ENCODE measurements around the gene ZNF148.

ZNF148 gene

GRCh38 chr3:125200731-125201139 is 174.4 kb downstream of the ZNF148 start:
- Mint-ChIP-seq H3K27me3 (no peaks in the 10 kb centered on the region), H3K36me3 (ENCODE audit: low read depth) (no peaks in the 10 kb centered on the region), H3K9me3 (no peaks in the 10 kb centered on the region), H3K4me3 (no peak overlapping the region), H3K4me1 (peaks cover 5% of the 10 kb centered on the region), H3K27ac (no peak overlapping the region)
- DNase-seq (no peak), ATAC-seq (no peak)

- Mint-ChIP-seq H3K36me3 (ENCODE audit: low read depth) (no peaks in the 10 kb centered on the region), H3K9me3 (no peaks in the 10 kb centered on the region), H3K27me3 (peaks cover 2% of the 10 kb centered on the region), H3K4me1 (no peaks in the 10 kb centered on the region), H3K4me3 (no peak overlapping the region), H3K27ac (no peak overlapping the region)
- ATAC-seq: peak; percentile 56
- DNase-seq: no peak
These were observed 180.1 kb downstream of the ZNF148 start for GRCh38 chr3:125194849-125195601.

GRCh38 chr3:125194061-125194848 is 180.9 kb downstream of the ZNF148 start:
- DNase-seq (no peak), ATAC-seq (no peak)
- H3K27ac Mint-ChIP-seq: no peak overlapping the region
- no peaks in the 10 kb centered on the region for H3K36me3 Mint-ChIP-seq (ENCODE audit: low read depth)
- H3K4me3 Mint-ChIP-seq: no peak overlapping the region
- H3K9me3 Mint-ChIP-seq: no peaks in the 10 kb centered on the region
- no peaks in the 10 kb centered on the region for H3K4me1 Mint-ChIP-seq
- peaks cover 2% of the 10 kb centered on the region for H3K27me3 Mint-ChIP-seq

- Mint-ChIP-seq H3K36me3 (ENCODE audit: low read depth) (no peaks in the 10 kb centered on the region), H3K4me1 (no peaks in the 10 kb centered on the region), H3K9me3 (no peaks in the 10 kb centered on the region), H3K27me3 (peaks cover 2% of the 10 kb centered on the region), H3K4me3 (no peak overlapping the region), H3K27ac (no peak overlapping the region)
- no peak for DNase-seq
- ATAC-seq: no peak
These were observed 182.7 kb downstream of the ZNF148 start for GRCh38 chr3:125192190-125193035.

- Mint-ChIP-seq H3K9me3 (no peaks in the 10 kb centered on the region), H3K4me3 (no peak overlapping the region), H3K4me1 (no peaks in the 10 kb centered on the region), H3K36me3 (ENCODE audit: low read depth) (no peaks in the 10 kb centered on the region), H3K27me3 (peaks cover 2% of the 10 kb centered on the region), H3K27ac (no peak overlapping the region)
- ATAC-seq: no peak
- no peak for DNase-seq
These were observed 183.4 kb downstream of the ZNF148 start for GRCh38 chr3:125191730-125192129.

- no peak overlapping the region for H3K27ac Mint-ChIP-seq
- DNase-seq: no peak
- ATAC-seq: no peak
- peaks cover 2% of the 10 kb centered on the region for H3K27me3 Mint-ChIP-seq
- no peaks in the 10 kb centered on the region for H3K36me3 Mint-ChIP-seq (ENCODE audit: low read depth)
- no peaks in the 10 kb centered on the region for H3K4me1 Mint-ChIP-seq
- no peak overlapping the region for H3K4me3 Mint-ChIP-seq
- no peaks in the 10 kb centered on the region for H3K9me3 Mint-ChIP-seq
These were observed 183.9 kb downstream of the ZNF148 start for GRCh38 chr3:125191256-125191655.

GRCh38 chr3:125190786-125191185 is 184.3 kb downstream of the ZNF148 start:
- no peaks in the 10 kb centered on the region for H3K4me1 Mint-ChIP-seq
- H3K27me3 Mint-ChIP-seq: peaks cover 2% of the 10 kb centered on the region
- H3K36me3 Mint-ChIP-seq (ENCODE audit: low read depth): no peaks in the 10 kb centered on the region

GRCh38 chr3:125189378-125190165 is 185.6 kb downstream of the ZNF148 start:
- DNase-seq (no peak), ATAC-seq (no peak)
- no peaks in the 10 kb centered on the region for H3K36me3 Mint-ChIP-seq (ENCODE audit: low read depth)
- no peaks in the 10 kb centered on the region for H3K9me3 Mint-ChIP-seq
- H3K4me1 Mint-ChIP-seq: no peaks in the 10 kb centered on the region
- peaks cover 2% of the 10 kb centered on the region for H3K27me3 Mint-ChIP-seq
- no peak overlapping the region for H3K27ac Mint-ChIP-seq
- H3K4me3 Mint-ChIP-seq: no peak overlapping the region

More at GRCh38 chr3:125190786-125191185, 184.3 kb downstream of the ZNF148 start:
- DNase-seq (no peak), ATAC-seq (no peak)
- H3K27ac Mint-ChIP-seq: no peak overlapping the region
- H3K9me3 Mint-ChIP-seq: no peaks in the 10 kb centered on the region
- H3K4me3 Mint-ChIP-seq: no peak overlapping the region

GRCh38 chr3:125188955-125189354 is 186.2 kb downstream of the ZNF148 start:
- H3K9me3 Mint-ChIP-seq: no peaks in the 10 kb centered on the region
- no peak for ATAC-seq
- H3K4me3 Mint-ChIP-seq: no peak overlapping the region
- H3K36me3 Mint-ChIP-seq (ENCODE audit: low read depth): no peaks in the 10 kb centered on the region
- DNase-seq: no peak
- no peaks in the 10 kb centered on the region for H3K4me1 Mint-ChIP-seq
- no peak overlapping the region for H3K27ac Mint-ChIP-seq
- peaks cover 2% of the 10 kb centered on the region for H3K27me3 Mint-ChIP-seq

- Mint-ChIP-seq H3K9me3 (no peaks in the 10 kb centered on the region), H3K4me3 (no peak overlapping the region), H3K27me3 (peaks cover 2% of the 10 kb centered on the region), H3K36me3 (ENCODE audit: low read depth) (no peaks in the 10 kb centered on the region), H3K4me1 (no peaks in the 10 kb centered on the region), H3K27ac (no peak overlapping the region)
- no peak for ATAC-seq
- DNase-seq: no peak
These were observed 187.6 kb downstream of the ZNF148 start for GRCh38 chr3:125187599-125187910.

GRCh38 chr3:125186800-125187598 is 188.1 kb downstream of the ZNF148 start:
- no peak overlapping the region for H3K27ac Mint-ChIP-seq
- H3K4me3 Mint-ChIP-seq: no peak overlapping the region
- no peak for DNase-seq
- peaks cover 2% of the 10 kb centered on the region for H3K27me3 Mint-ChIP-seq
- ATAC-seq: no peak
- H3K36me3 Mint-ChIP-seq (ENCODE audit: low read depth): no peaks in the 10 kb centered on the region
- H3K9me3 Mint-ChIP-seq: no peaks in the 10 kb centered on the region
- H3K4me1 Mint-ChIP-seq: no peaks in the 10 kb centered on the region

- ATAC-seq (no peak), DNase-seq (no peak)
- Mint-ChIP-seq H3K36me3 (ENCODE audit: low read depth) (no peaks in the 10 kb centered on the region), H3K27ac (no peak overlapping the region), H3K4me3 (no peak overlapping the region), H3K27me3 (peaks cover 2% of the 10 kb centered on the region), H3K9me3 (no peaks in the 10 kb centered on the region), H3K4me1 (no peaks in the 10 kb centered on the region)
These were observed 188.8 kb downstream of the ZNF148 start for GRCh38 chr3:125186261-125186787.

- DNase-seq (no peak), ATAC-seq (no peak)
- H3K4me3 Mint-ChIP-seq: no peak overlapping the region
- H3K36me3 Mint-ChIP-seq (ENCODE audit: low read depth): no peaks in the 10 kb centered on the region
- no peaks in the 10 kb centered on the region for H3K27me3 Mint-ChIP-seq
- no peak overlapping the region for H3K27ac Mint-ChIP-seq
- no peaks in the 10 kb centered on the region for H3K4me1 Mint-ChIP-seq
- no peaks in the 10 kb centered on the region for H3K9me3 Mint-ChIP-seq
These were observed 189.3 kb downstream of the ZNF148 start for GRCh38 chr3:125185805-125186204.
